H9 (cell line): ENCODE data around the gene SLC30A7. TPM values are rescaled to one million over a fixed set of nuclear protein-coding genes. Genes with fewer than 3 reads are reported as not detected.

Experiments used
- DNase-seq: peaks from one replicate; pipeline ENCODE4 v3.0.0-alpha.2; 2017
- H2AFZ ChIP-seq: one replicate; pipeline ENCODE4 v1.6.1; 2013; ENCODE audit warnings: mild to moderate bottlenecking, low read length, control low read depth, moderate library complexity
- H2AK5ac ChIP-seq: 2 replicates; pipeline ENCODE4 v1.6.1; 2013; ENCODE audit warnings: low read length, control low read depth, mixed read lengths; ENCODE audit not compliant: insufficient read length
- H2BK120ac ChIP-seq: one replicate; pipeline ENCODE4 v1.6.1; 2013; ENCODE audit warnings: low read depth, mild to moderate bottlenecking, low read length, control low read depth, inconsistent platforms; ENCODE audit not compliant: poor library complexity, severe bottlenecking
- H2BK12ac ChIP-seq: 2 replicates; pipeline ENCODE4 v1.6.1; 2013; ENCODE audit warnings: low read length, control low read depth, mixed read lengths, low read depth; ENCODE audit not compliant: insufficient read length
- H2BK15ac ChIP-seq: 2 replicates; pipeline ENCODE4 v1.6.1; 2013; ENCODE audit warnings: low read depth, low read length, control low read depth
- H2BK20ac ChIP-seq: one replicate; pipeline ENCODE4 v1.6.1; 2013; ENCODE audit warnings: low read depth, mild to moderate bottlenecking, low read length, control low read depth, inconsistent platforms; ENCODE audit not compliant: poor library complexity, severe bottlenecking
- H2BK5ac ChIP-seq: 2 replicates; pipeline ENCODE4 v1.6.1; 2013; ENCODE audit warnings: low read length, control low read depth, mixed read lengths; ENCODE audit not compliant: insufficient read length
- H3K14ac ChIP-seq: 2 replicates; pipeline ENCODE4 v1.6.1; 2013; ENCODE audit warnings: low read length, control low read depth; ENCODE audit not compliant: insufficient read depth
- H3K18ac ChIP-seq: 2 replicates; pipeline ENCODE4 v1.6.1; 2013; ENCODE audit warnings: low read depth, mild to moderate bottlenecking, mixed read lengths, low read length, control low read depth; ENCODE audit not compliant: insufficient read length
- H3K23ac ChIP-seq: 2 replicates; pipeline ENCODE4 v1.6.1; 2013; ENCODE audit warnings: low read length, control low read depth, mixed read lengths, low read depth; ENCODE audit not compliant: insufficient read length
- H3K23me2 ChIP-seq: 2 replicates; pipeline ENCODE4 v1.6.1; 2013; ENCODE audit warnings: low read depth, mild to moderate bottlenecking, mixed read lengths, low read length, control low read depth; ENCODE audit not compliant: insufficient read length, poor library complexity, severe bottlenecking
- H3K27ac ChIP-seq: 2 replicates; pipeline ENCODE4 v1.5.1; 2013; ENCODE audit warnings: low read length, control low read depth, mixed read lengths, low read depth; ENCODE audit not compliant: insufficient read length
- H3K27me3 ChIP-seq: 2 replicates; pipeline ENCODE4 v1.6.1; 2013; ENCODE audit warnings: low read length, control low read depth, inconsistent platforms; ENCODE audit not compliant: insufficient read depth
- H3K4ac ChIP-seq: 2 replicates; pipeline ENCODE4 v1.6.1; 2013; ENCODE audit warnings: low read depth, mild to moderate bottlenecking, control low read depth, inconsistent platforms, low read length, moderate library complexity
- H3K4me1 ChIP-seq: 2 replicates; pipeline ENCODE4 v1.6.1; 2013; ENCODE audit warnings: low read length, control low read depth, inconsistent platforms; ENCODE audit not compliant: insufficient read depth
- H3K4me2 ChIP-seq: 2 replicates; pipeline ENCODE4 v1.6.1; 2013; ENCODE audit warnings: low read length, control low read depth, mixed read lengths; ENCODE audit not compliant: insufficient read length, insufficient read depth
- H3K56ac ChIP-seq: 2 replicates; pipeline ENCODE4 v1.6.1; 2013; ENCODE audit warnings: low read depth, mild to moderate bottlenecking, mixed read lengths, low read length, control low read depth; ENCODE audit not compliant: insufficient read length
- H3K79me1 ChIP-seq: 2 replicates; pipeline ENCODE4 v1.6.1; 2013; ENCODE audit warnings: low read depth, mild to moderate bottlenecking, moderate library complexity, low read length, control low read depth, inconsistent platforms; ENCODE audit not compliant: insufficient read depth, poor library complexity, severe bottlenecking
- H3K79me2 ChIP-seq: 2 replicates; pipeline ENCODE4 v1.6.1; 2013; ENCODE audit warnings: low read length, control low read depth, inconsistent platforms; ENCODE audit not compliant: insufficient read depth
- H3K9ac ChIP-seq: 2 replicates; pipeline ENCODE4 v1.6.1; 2013; ENCODE audit warnings: low read length, control low read depth, mixed read lengths; ENCODE audit not compliant: insufficient read length; ENCODE audit errors: extremely low read depth
- H3K9me3 ChIP-seq: one replicate; pipeline ENCODE4 v1.6.1; 2013; ENCODE audit warnings: low read depth, low read length, inconsistent platforms; ENCODE audit not compliant: control insufficient read depth
- H3T11ph ChIP-seq: one replicate; pipeline ENCODE4 v1.6.1; 2013; ENCODE audit warnings: mild to moderate bottlenecking, low read length, control low read depth, inconsistent platforms
- H4K20me1 ChIP-seq: one replicate; pipeline ENCODE4 v1.6.1; 2013; ENCODE audit not compliant: control insufficient read depth, insufficient read length, insufficient read depth
- H4K5ac ChIP-seq: 2 replicates; pipeline ENCODE4 v1.6.1; 2013; ENCODE audit warnings: low read depth, mild to moderate bottlenecking, mixed read lengths, low read length, control low read depth; ENCODE audit not compliant: insufficient read length
- H4K8ac ChIP-seq: replicated peaks from 2 replicates; pipeline ENCODE4 v1.6.1; 2013; ENCODE audit warnings: low read length, control low read depth, mixed read lengths, low read depth; ENCODE audit not compliant: insufficient read length
- H4K91ac ChIP-seq: 2 replicates; pipeline ENCODE4 v1.6.1; 2013; ENCODE audit warnings: low read depth, mild to moderate bottlenecking, moderate library complexity, mixed read lengths, low read length, control low read depth; ENCODE audit not compliant: insufficient read length
- H3K27ac Mint-ChIP-seq, 3 experiments: 2 replicates in 2 of 3; 3 replicates in 1 of 3; pipeline ENCODE4 v1.8.0; 2020 to 2021; ENCODE audit warnings: mixed read lengths in 3 of 3, mild to moderate bottlenecking in 1 of 3, moderate library complexity in 1 of 3
- H3K27me3 Mint-ChIP-seq: 2 replicates; pipeline ENCODE4 v1.8.0; 2021; ENCODE audit warnings: low read depth, mild to moderate bottlenecking, moderate library complexity, mixed read lengths
- H3K36me3 Mint-ChIP-seq, 3 experiments: 2 replicates in 2 of 3; 3 replicates in 1 of 3; pipeline ENCODE4 v1.8.0; 2020 to 2021; ENCODE audit warnings: low read depth in 3 of 3, mixed read lengths in 3 of 3; ENCODE audit not compliant: insufficient read depth in 1 of 3
- H3K4me1 Mint-ChIP-seq, 2 experiments: 2 replicates each; pipeline ENCODE4 v1.8.0; 2020; ENCODE audit warnings: mixed read lengths in 2 of 2
- H3K4me3 Mint-ChIP-seq, 2 experiments: 2 replicates in 1 of 2; 3 replicates in 1 of 2; pipeline ENCODE4 v1.8.0; 2020 to 2021; ENCODE audit warnings: mild to moderate bottlenecking in 2 of 2, mixed read lengths in 2 of 2, moderate library complexity in 1 of 2
- H3K9me3 Mint-ChIP-seq, 2 experiments: 2 replicates in 1 of 2; 3 replicates in 1 of 2; pipeline ENCODE4 v1.8.0; 2020; ENCODE audit warnings: mild to moderate bottlenecking in 2 of 2, mixed read lengths in 2 of 2, moderate library complexity in 1 of 2
- WGBS: extraction: QIAGEN DNeasy Blood & Tissue Kit; methylation state at CpG from one replicate; pipeline ENCODE4 v1.1.7; 2013; ENCODE audit warnings: missing lambda C conversion rate, low lambda C conversion rate, mixed read lengths; ENCODE audit not compliant: insufficient read length; ENCODE audit errors: extremely low coverage; 5-methylcytosine and 5-hydroxymethylcytosine counted together
- total RNA-seq: library from RNA; stranded (reverse); gene quantifications from 2 replicates; pipeline ENCODE4 v1.2.1, GENCODE V29; 2021
- TF ChIP-seq, protein P1 (sequence below): fragments of 200-600 bp; sonication (generic); conservative IDR thresholded peaks from 3 replicates; pipeline ENCODE4 v1.8.0; 2021; ENCODE audit warnings: antibody characterized with exemption, mild to moderate bottlenecking

SLC30A7 gene
- total RNA-seq, 1 experiment from 2014 or later, result 25.6 TPM

DNA sequence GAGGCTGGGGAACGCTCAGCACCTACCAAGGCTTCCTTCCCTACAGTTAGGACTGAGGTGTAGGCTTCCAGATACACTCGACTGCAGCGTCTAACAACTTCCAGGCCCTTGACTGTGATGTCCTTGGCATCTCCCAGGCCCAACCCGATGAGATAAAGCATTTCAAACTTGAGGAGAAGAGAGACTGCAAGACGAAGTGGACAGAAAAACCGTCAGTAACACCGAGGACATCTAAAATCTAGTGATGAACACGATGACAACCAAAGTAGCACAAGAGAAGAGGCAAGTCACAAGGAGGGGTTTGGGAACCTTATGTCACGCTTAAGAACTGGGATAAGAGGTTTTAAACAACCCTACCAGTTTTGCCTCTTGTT lies 129.4 kb downstream of the SLC30A7 start:
- no peak overlapping the region for H2BK20ac ChIP-seq
- H3K27me3 ChIP-seq, result no peaks in the 10 kb centered on the region
- H3K14ac ChIP-seq, result no peak overlapping the region
- no peaks in the 10 kb centered on the region for H3K9me3 ChIP-seq
- no peaks in the 10 kb centered on the region for H4K20me1 ChIP-seq
- no peak overlapping the region for H3T11ph ChIP-seq
- no peaks in the 10 kb centered on the region for H3K4me1 ChIP-seq
- peak overlapping the region; percentile 35 for H2AFZ ChIP-seq
- TF ChIP-seq, protein P1, sequence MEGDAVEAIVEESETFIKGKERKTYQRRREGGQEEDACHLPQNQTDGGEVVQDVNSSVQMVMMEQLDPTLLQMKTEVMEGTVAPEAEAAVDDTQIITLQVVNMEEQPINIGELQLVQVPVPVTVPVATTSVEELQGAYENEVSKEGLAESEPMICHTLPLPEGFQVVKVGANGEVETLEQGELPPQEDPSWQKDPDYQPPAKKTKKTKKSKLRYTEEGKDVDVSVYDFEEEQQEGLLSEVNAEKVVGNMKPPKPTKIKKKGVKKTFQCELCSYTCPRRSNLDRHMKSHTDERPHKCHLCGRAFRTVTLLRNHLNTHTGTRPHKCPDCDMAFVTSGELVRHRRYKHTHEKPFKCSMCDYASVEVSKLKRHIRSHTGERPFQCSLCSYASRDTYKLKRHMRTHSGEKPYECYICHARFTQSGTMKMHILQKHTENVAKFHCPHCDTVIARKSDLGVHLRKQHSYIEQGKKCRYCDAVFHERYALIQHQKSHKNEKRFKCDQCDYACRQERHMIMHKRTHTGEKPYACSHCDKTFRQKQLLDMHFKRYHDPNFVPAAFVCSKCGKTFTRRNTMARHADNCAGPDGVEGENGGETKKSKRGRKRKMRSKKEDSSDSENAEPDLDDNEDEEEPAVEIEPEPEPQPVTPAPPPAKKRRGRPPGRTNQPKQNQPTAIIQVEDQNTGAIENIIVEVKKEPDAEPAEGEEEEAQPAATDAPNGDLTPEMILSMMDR, result no peak
- DNase-seq, result peak; percentile 27
- H2BK5ac ChIP-seq, result no peak overlapping the region
- H3K79me1 ChIP-seq, result no peaks in the 10 kb centered on the region
- peak overlapping the region; percentile 98 to 100 for H3K4me3 Mint-ChIP-seq
- H4K8ac ChIP-seq, result no peak overlapping the region
- no peak overlapping the region for H3K23ac ChIP-seq
- H2BK120ac ChIP-seq, result no peak overlapping the region
- H2BK15ac ChIP-seq, result no peak overlapping the region
- H3K36me3 Mint-ChIP-seq, result peaks cover 8 to 31% (median 16%) of the 10 kb centered on the region in 3 experiments; a peak in 6 of 7 replicates
- no CpG with 5 or more reads among the region's 9 CpGs for WGBS
- H3K18ac ChIP-seq, result no peak overlapping the region
- H3K27ac Mint-ChIP-seq, result peak overlapping the region; percentile 61 to 99 (median 98); a peak in 6 of 7 replicates
- H3K4ac ChIP-seq, result no peak overlapping the region
- no peak overlapping the region for H3K27ac ChIP-seq
- peak overlapping the region; percentile 90 for H3K9ac ChIP-seq
- peaks cover 5% of the 10 kb centered on the region for H3K23me2 ChIP-seq
- H3K79me2 ChIP-seq, result peaks cover 4% of the 10 kb centered on the region; the same call in 1 of the 2 replicates
- no peak overlapping the region for H4K91ac ChIP-seq
- H3K4me2 ChIP-seq, result peak overlapping the region; percentile 56
- peaks cover 18 to 23% of the 10 kb centered on the region in 2 experiments for H3K4me1 Mint-ChIP-seq
- no peak overlapping the region for H3K56ac ChIP-seq
- no peaks in the 10 kb centered on the region for H3K27me3 Mint-ChIP-seq
- no peak overlapping the region for H4K5ac ChIP-seq
- H3K9me3 Mint-ChIP-seq, result no peaks in the 10 kb centered on the region
- H2AK5ac ChIP-seq, result no peak overlapping the region
- H2BK12ac ChIP-seq, result no peak overlapping the region
